CD4-positive, alpha-beta T cell (primary cell): Measurements from ENCODE around the gene PAIP2B. TPM values are rescaled to one million over a fixed set of nuclear protein-coding genes. Genes with fewer than 3 reads are reported as not detected.

Experiments
- ATAC-seq: fragments of 200-7000 bp; cut with Tn5 transposase; one replicate; pipeline ENCODE4 v1.10.0; 2022; ENCODE audit warnings: mild to moderate bottlenecking; ENCODE audit not compliant: poor library complexity
- CTCF ChIA-PET: fragments of 350-600 bp; sonication (Branson Sonifier 250); formaldehyde crosslinking; loops from one replicate; lab custom pipeline; 2021; ENCODE audit warnings: antibody characterized with exemption, inconsistent platforms; lab: Charles Lee
- POLR2A ChIA-PET: fragments of 350-600 bp; sonication (Branson Sonifier 250); formaldehyde crosslinking; loops from one replicate; lab custom pipeline; 2021; ENCODE audit warnings: antibody characterized with exemption, inconsistent platforms; lab: Charles Lee
- DNase-seq, 14 experiments: peaks; one replicate each; pipeline ENCODE4 v3.0.0-alpha.2; 2013 to 2020; ENCODE audit warnings: mixed read lengths in 2 of 14
- H3K27ac ChIP-seq, 2 donors: one replicate each; pipeline versions ENCODE4 v1.5.1 to v1.7.0; 2013; ENCODE audit warnings: low read length in 2 of 2, low read depth in 1 of 2, mild to moderate bottlenecking in 1 of 2
- H3K27me3 ChIP-seq, 2 experiments: 1 replicate in 1 of 2; 2 replicates in 1 of 2; pipeline versions ENCODE4 v1.6.1 to v1.7.0; 2013; ENCODE audit warnings: low read length in 2 of 2, control low read depth in 1 of 2, mild to moderate bottlenecking in 1 of 2, moderate library complexity in 1 of 2; ENCODE audit not compliant: insufficient read depth in 2 of 2, control insufficient read depth in 1 of 2
- H3K36me3 ChIP-seq: one replicate; pipeline ENCODE4 v1.6.1; 2013; ENCODE audit warnings: low read length, control low read depth; ENCODE audit not compliant: insufficient read depth
- H3K4me1 ChIP-seq: one replicate; pipeline ENCODE4 v1.6.1; 2013; ENCODE audit warnings: low read length, control low read depth; ENCODE audit not compliant: insufficient read depth
- H3K4me3 ChIP-seq: one replicate; pipeline ENCODE4 v1.5.1; 2013; ENCODE audit warnings: mild to moderate bottlenecking, low read length, moderate library complexity
- H3K9me3 ChIP-seq, 2 experiments: 1 replicate in 1 of 2; 2 replicates in 1 of 2; pipeline versions ENCODE4 v1.6.1 to v1.7.0; 2013; ENCODE audit warnings: low read length in 2 of 2, mild to moderate bottlenecking in 2 of 2, control low read depth in 1 of 2, moderate library complexity in 1 of 2; ENCODE audit not compliant: control insufficient read depth in 1 of 2, insufficient read depth in 1 of 2
- H3K27ac Mint-ChIP-seq: one replicate; pipeline ENCODE4 v1.8.0; 2020; ENCODE audit warnings: mixed read lengths
- H3K27me3 Mint-ChIP-seq: one replicate; pipeline ENCODE4 v1.8.0; 2021; ENCODE audit warnings: mixed read lengths
- H3K36me3 Mint-ChIP-seq: one replicate; pipeline ENCODE4 v1.8.0; 2021; ENCODE audit warnings: low read depth, mixed read lengths
- H3K4me1 Mint-ChIP-seq: one replicate; pipeline ENCODE4 v1.8.0; 2021; ENCODE audit warnings: low read depth, mixed read lengths
- H3K4me3 Mint-ChIP-seq: one replicate; pipeline ENCODE4 v1.8.0; 2020; ENCODE audit warnings: mild to moderate bottlenecking, mixed read lengths
- H3K9me3 Mint-ChIP-seq: one replicate; pipeline ENCODE4 v1.8.0; 2020; ENCODE audit warnings: mixed read lengths
- intact Hi-C, 2 experiments: fragments of 100-400 bp; cut with DNase I in 1 of 2; cut with micrococcal nuclease in 1 of 2; formaldehyde crosslinking; loops; one replicate each; pipeline versions ENCODE4 v1.15.1 to v1.9.0; 2023 to 2025; cut with DNase I, micrococcal nuclease
- total RNA-seq, 174 experiments: library from RNA in 2 of 174; stranded (reverse) in 2 of 174; gene quantifications; one replicate each; pipeline ENCODE4 v1.2.3 and lab custom pipeline; 2021 to 2026
- TF ChIP-seq, protein P1 (sequence below): fragments of 200-600 bp; IDR thresholded peaks from one replicate; pipeline ENCODE4 v1.8.0; 2022; ENCODE audit warnings: antibody characterized with exemption, mild to moderate bottlenecking

The PAIP2B gene
- total RNA-seq, 2 experiments from 2014 or later = 2.3 to 2.5 TPM

DNA sequence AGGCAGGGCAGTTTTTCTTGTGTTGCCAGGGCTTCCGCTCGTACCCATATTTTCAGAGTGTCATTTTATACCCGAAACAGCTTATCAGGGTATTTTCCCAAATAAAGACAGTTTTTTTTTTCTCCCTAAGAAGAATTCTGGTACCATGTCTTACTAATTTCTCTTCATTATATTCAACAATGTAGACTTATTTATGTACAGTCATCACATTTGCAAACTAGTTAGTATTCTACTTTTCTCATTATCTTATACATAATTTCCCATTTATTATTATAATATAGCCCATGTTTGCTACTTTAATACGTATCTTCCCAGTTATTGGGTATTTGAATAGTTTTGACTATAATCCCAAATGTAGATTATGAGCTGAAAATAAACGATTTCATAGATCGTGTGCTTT, 36.5 kb upstream of the PAIP2B start:
- intact Hi-C loops = no loop called here
- ChIA-PET POLR2A (no interaction called here), CTCF (no interaction called here)
- H3K27me3 Mint-ChIP-seq = peaks cover 32% of the 10 kb centered on the region
- H3K27ac Mint-ChIP-seq = no peak overlapping the region
- ATAC-seq (no peak), DNase-seq (no peak)
- H3K9me3 Mint-ChIP-seq = no peaks in the 10 kb centered on the region
- Histone ChIP-seq H3K27ac (no peak overlapping the region), H3K4me1 (no peaks in the 10 kb centered on the region), H3K4me3 (no peak overlapping the region), H3K36me3 (no peaks in the 10 kb centered on the region), H3K9me3 (no peaks in the 10 kb centered on the region), H3K27me3 (no peaks in the 10 kb centered on the region)
- TF ChIP-seq, protein P1, sequence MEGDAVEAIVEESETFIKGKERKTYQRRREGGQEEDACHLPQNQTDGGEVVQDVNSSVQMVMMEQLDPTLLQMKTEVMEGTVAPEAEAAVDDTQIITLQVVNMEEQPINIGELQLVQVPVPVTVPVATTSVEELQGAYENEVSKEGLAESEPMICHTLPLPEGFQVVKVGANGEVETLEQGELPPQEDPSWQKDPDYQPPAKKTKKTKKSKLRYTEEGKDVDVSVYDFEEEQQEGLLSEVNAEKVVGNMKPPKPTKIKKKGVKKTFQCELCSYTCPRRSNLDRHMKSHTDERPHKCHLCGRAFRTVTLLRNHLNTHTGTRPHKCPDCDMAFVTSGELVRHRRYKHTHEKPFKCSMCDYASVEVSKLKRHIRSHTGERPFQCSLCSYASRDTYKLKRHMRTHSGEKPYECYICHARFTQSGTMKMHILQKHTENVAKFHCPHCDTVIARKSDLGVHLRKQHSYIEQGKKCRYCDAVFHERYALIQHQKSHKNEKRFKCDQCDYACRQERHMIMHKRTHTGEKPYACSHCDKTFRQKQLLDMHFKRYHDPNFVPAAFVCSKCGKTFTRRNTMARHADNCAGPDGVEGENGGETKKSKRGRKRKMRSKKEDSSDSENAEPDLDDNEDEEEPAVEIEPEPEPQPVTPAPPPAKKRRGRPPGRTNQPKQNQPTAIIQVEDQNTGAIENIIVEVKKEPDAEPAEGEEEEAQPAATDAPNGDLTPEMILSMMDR = no peak
- H3K4me1 Mint-ChIP-seq = no peaks in the 10 kb centered on the region
- H3K36me3 Mint-ChIP-seq = no peaks in the 10 kb centered on the region
- H3K4me3 Mint-ChIP-seq = no peak overlapping the region

DNA sequence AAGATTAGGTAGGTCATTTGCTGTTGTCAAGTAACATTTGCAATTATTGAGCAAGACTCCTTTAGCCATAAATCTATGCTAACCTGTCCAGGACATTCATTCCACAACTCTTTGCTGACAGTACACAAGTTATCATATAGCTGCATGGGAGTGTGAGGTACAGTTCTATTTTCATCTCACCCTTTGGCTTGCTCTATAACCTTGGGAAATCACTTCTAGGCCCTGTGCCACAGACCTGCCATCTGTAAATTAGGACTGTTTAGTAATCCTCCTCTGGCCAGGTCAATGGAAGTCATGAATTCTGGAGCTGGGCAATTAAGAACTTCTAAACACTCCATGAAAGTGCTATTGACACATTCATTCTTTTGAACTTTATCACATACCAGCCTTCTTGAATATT, 34.6 kb upstream of the PAIP2B start:
- intact Hi-C loops = no loop called here
- H3K36me3 ChIP-seq = no peaks in the 10 kb centered on the region
- POLR2A ChIA-PET = no interaction called here
- Mint-ChIP-seq H3K36me3 (no peaks in the 10 kb centered on the region), H3K4me1 (no peaks in the 10 kb centered on the region), H3K9me3 (no peaks in the 10 kb centered on the region), H3K27me3 (peaks cover 38% of the 10 kb centered on the region), H3K4me3 (no peak overlapping the region), H3K27ac (no peak overlapping the region)
- no peak overlapping the region for H3K27ac ChIP-seq
- DNase-seq (no peak), ATAC-seq (no peak)
- TF ChIP-seq, protein P1 = no peak
- H3K4me3 ChIP-seq = no peak overlapping the region
- no peaks in the 10 kb centered on the region for H3K4me1 ChIP-seq
- H3K27me3 ChIP-seq = peaks cover 0 to 3% of the 10 kb centered on the region in 2 experiments
- no peaks in the 10 kb centered on the region for H3K9me3 ChIP-seq
- CTCF ChIA-PET = no interaction called here

GRCh38 chr2:71256421-71256820, 29.5 kb upstream of the PAIP2B start:
- DNase-seq (no peak), ATAC-seq (no peak)
- H3K4me3 Mint-ChIP-seq = no peak overlapping the region
- no peaks in the 10 kb centered on the region for H3K4me1 Mint-ChIP-seq
- no peaks in the 10 kb centered on the region for H3K9me3 Mint-ChIP-seq
- CTCF ChIA-PET = no interaction called here
- Histone ChIP-seq H3K4me1 (no peaks in the 10 kb centered on the region), H3K9me3 (no peaks in the 10 kb centered on the region), H3K27me3 (peaks cover 9 to 13% of the 10 kb centered on the region in 2 experiments), H3K27ac (no peak overlapping the region), H3K36me3 (no peaks in the 10 kb centered on the region), H3K4me3 (no peak overlapping the region)
- TF ChIP-seq, protein P1 = no peak
- H3K36me3 Mint-ChIP-seq = no peaks in the 10 kb centered on the region
- H3K27ac Mint-ChIP-seq = no peak overlapping the region
- POLR2A ChIA-PET = no interaction called here
- intact Hi-C loops = no loop called here
- H3K27me3 Mint-ChIP-seq = peaks cover 68% of the 10 kb centered on the region
